Adipocyte (in vitro differentiated cells): ENCODE results near the gene TNNT1.

Source experiments
- DNase-seq: peaks from one replicate; pipeline ENCODE4 v3.0.0-alpha.2; 2015; ENCODE audit warnings: low read depth
- H3K27me3 ChIP-seq: replicated peaks from 2 replicates; pipeline ENCODE4 v1.7.0; 2013; ENCODE audit warnings: mild to moderate bottlenecking, low read length, moderate library complexity; ENCODE audit not compliant: control insufficient read depth, insufficient read depth
- H3K36me3 ChIP-seq: 2 replicates; pipeline ENCODE4 v1.7.0; 2013; ENCODE audit warnings: low read length, mild to moderate bottlenecking, moderate library complexity; ENCODE audit not compliant: control insufficient read depth, insufficient read depth, severe bottlenecking
- H3K4me1 ChIP-seq: 2 replicates; pipeline ENCODE4 v1.7.0; 2013; ENCODE audit warnings: mild to moderate bottlenecking, low read length, moderate library complexity; ENCODE audit not compliant: control insufficient read depth, insufficient read depth
- H3K4me3 ChIP-seq: 2 replicates; pipeline ENCODE4 v1.7.0; 2013; ENCODE audit warnings: mild to moderate bottlenecking, low read length, moderate library complexity
- H3K9ac ChIP-seq: 2 replicates; pipeline ENCODE4 v1.7.0; 2013; ENCODE audit warnings: mild to moderate bottlenecking, low read length, moderate library complexity
- H3K9me3 ChIP-seq: 2 replicates; pipeline ENCODE4 v1.7.0; 2013; ENCODE audit warnings: mild to moderate bottlenecking, low read length, moderate library complexity; ENCODE audit not compliant: control insufficient read depth

TNNT1 gene

GRCh38 chr19:55099557-55100506, 49.2 kb downstream of the TNNT1 start:
- peaks cover 54% of the 10 kb centered on the region for H3K36me3 ChIP-seq
- no peak overlapping the region for H3K9ac ChIP-seq
- DNase-seq, result no peak
- no peaks in the 10 kb centered on the region for H3K4me1 ChIP-seq
- no peak overlapping the region for H3K4me3 ChIP-seq
- H3K27me3 ChIP-seq, result no peaks in the 10 kb centered on the region
- peaks cover 7% of the 10 kb centered on the region for H3K9me3 ChIP-seq

- peaks cover 60% of the 10 kb centered on the region for H3K36me3 ChIP-seq
Measured at GRCh38 chr19:55098716-55099556, 50.1 kb downstream of the TNNT1 start.

GRCh38 chr19:55097864-55098715, 50.9 kb downstream of the TNNT1 start:
- H3K9ac ChIP-seq, result no peak overlapping the region
- DNase-seq, result no peak
- H3K4me1 ChIP-seq, result no peaks in the 10 kb centered on the region
- H3K36me3 ChIP-seq, result peaks cover 54% of the 10 kb centered on the region
- no peak overlapping the region for H3K4me3 ChIP-seq
- peaks cover 2% of the 10 kb centered on the region for H3K9me3 ChIP-seq
- H3K27me3 ChIP-seq, result no peaks in the 10 kb centered on the region

More at GRCh38 chr19:55098716-55099556, 50.1 kb downstream of the TNNT1 start:
- Histone ChIP-seq H3K4me3 (no peak overlapping the region), H3K9ac (no peak overlapping the region), H3K9me3 (peaks cover 7% of the 10 kb centered on the region), H3K4me1 (no peaks in the 10 kb centered on the region), H3K27me3 (no peaks in the 10 kb centered on the region)
- DNase-seq, result no peak

- Histone ChIP-seq H3K9me3 (no peaks in the 10 kb centered on the region), H3K36me3 (peaks cover 38% of the 10 kb centered on the region), H3K9ac (no peak overlapping the region), H3K4me1 (no peaks in the 10 kb centered on the region), H3K27me3 (no peaks in the 10 kb centered on the region), H3K4me3 (no peak overlapping the region)
- no peak for DNase-seq
Measured at GRCh38 chr19:55096061-55096701, 52.8 kb downstream of the TNNT1 start.

- Histone ChIP-seq H3K9ac (no peak overlapping the region), H3K4me1 (no peaks in the 10 kb centered on the region)
- no peak for DNase-seq
Measured at GRCh38 chr19:55095260-55096060, 53.5 kb downstream of the TNNT1 start.

GRCh38 chr19:55094456-55095259, 54.3 kb downstream of the TNNT1 start:
- Histone ChIP-seq H3K36me3 (peaks cover 40% of the 10 kb centered on the region), H3K27me3 (no peaks in the 10 kb centered on the region), H3K4me1 (no peaks in the 10 kb centered on the region), H3K9me3 (no peaks in the 10 kb centered on the region), H3K9ac (no peak overlapping the region), H3K4me3 (no peak overlapping the region)
- DNase-seq, result no peak

More at GRCh38 chr19:55095260-55096060, 53.5 kb downstream of the TNNT1 start:
- Histone ChIP-seq H3K4me3 (no peak overlapping the region), H3K36me3 (peaks cover 43% of the 10 kb centered on the region), H3K27me3 (no peaks in the 10 kb centered on the region), H3K9me3 (no peaks in the 10 kb centered on the region)

GRCh38 chr19:55092423-55093318, 56.3 kb downstream of the TNNT1 start:
- H3K9ac ChIP-seq, result no peak overlapping the region
- DNase-seq, result no peak

GRCh38 chr19:55091955-55092354, 57.1 kb downstream of the TNNT1 start:
- Histone ChIP-seq H3K27me3 (no peaks in the 10 kb centered on the region), H3K36me3 (peaks cover 20% of the 10 kb centered on the region), H3K4me1 (peaks cover 14% of the 10 kb centered on the region), H3K9ac (no peak overlapping the region), H3K9me3 (no peaks in the 10 kb centered on the region), H3K4me3 (no peak overlapping the region)
- DNase-seq, result no peak

More at GRCh38 chr19:55092423-55093318, 56.3 kb downstream of the TNNT1 start:
- H3K4me1 ChIP-seq, result peaks cover 8% of the 10 kb centered on the region
- no peak overlapping the region for H3K4me3 ChIP-seq
- H3K36me3 ChIP-seq, result peaks cover 21% of the 10 kb centered on the region
- no peaks in the 10 kb centered on the region for H3K9me3 ChIP-seq
- no peaks in the 10 kb centered on the region for H3K27me3 ChIP-seq
